Measurements from ENCODE around the gene PLA2G15.

PLA2G15 gene

DNA sequence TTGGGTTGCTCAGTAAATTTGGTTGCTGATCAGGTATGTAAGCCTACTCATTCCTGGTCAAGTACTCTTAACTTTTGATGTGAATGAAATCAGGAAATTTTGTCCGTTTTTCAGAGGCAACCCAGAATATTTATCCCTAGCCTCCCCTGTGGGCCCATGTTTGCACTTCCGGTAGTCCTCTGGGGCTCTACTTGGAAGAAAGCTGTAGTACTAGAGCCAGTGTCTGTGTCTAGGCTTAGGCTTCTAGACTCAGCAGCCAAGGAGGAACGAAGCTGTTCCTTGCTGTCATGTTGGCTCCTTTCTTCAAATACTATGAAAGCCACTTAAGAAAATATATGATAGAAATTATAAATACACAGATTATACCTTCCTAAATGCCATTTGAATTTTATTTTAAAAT lies 30.4 kb upstream of the PLA2G15 start:
- POLR2A ChIA-PET (ENCODE audit: low non-redundant PET) = no interaction called here
- CTCF ChIA-PET = no interaction called here
- H3K27ac ChIP-seq = no peak overlapping the region
- no peak for DNase-seq (ENCODE audit: low spot score)
- TF ChIP-seq, protein P1, sequence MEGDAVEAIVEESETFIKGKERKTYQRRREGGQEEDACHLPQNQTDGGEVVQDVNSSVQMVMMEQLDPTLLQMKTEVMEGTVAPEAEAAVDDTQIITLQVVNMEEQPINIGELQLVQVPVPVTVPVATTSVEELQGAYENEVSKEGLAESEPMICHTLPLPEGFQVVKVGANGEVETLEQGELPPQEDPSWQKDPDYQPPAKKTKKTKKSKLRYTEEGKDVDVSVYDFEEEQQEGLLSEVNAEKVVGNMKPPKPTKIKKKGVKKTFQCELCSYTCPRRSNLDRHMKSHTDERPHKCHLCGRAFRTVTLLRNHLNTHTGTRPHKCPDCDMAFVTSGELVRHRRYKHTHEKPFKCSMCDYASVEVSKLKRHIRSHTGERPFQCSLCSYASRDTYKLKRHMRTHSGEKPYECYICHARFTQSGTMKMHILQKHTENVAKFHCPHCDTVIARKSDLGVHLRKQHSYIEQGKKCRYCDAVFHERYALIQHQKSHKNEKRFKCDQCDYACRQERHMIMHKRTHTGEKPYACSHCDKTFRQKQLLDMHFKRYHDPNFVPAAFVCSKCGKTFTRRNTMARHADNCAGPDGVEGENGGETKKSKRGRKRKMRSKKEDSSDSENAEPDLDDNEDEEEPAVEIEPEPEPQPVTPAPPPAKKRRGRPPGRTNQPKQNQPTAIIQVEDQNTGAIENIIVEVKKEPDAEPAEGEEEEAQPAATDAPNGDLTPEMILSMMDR (conservative IDR thresholded peaks at IDR 0.05; ENCODE audit: low read depth) = no peak

DNA sequence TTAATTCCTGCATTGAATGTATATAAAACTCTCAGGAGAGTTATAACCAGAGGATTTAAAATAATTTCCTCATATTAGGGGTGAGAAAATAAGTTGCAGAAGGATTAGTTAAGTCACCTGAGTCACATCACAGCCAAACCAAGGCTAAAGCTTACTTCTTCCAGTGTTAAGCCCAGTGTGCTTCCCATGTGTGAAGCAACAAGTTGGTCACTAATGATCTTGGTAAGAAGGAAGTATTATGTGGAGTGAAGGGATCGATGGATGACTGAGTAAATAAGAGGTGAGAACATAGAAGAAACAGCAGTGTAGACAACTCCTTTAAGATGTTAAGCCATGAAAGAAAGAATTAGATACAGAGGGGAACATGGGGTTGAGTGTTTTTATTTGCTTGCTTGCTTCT lies 29.9 kb upstream of the PLA2G15 start:
- TF ChIP-seq, protein P1 (conservative IDR thresholded peaks at IDR 0.05; ENCODE audit: low read depth) = no peak
- POLR2A ChIA-PET (ENCODE audit: low non-redundant PET) = no interaction called here
- CTCF ChIA-PET = no interaction called here
- no peak overlapping the region for H3K27ac ChIP-seq
- DNase-seq (ENCODE audit: low spot score) = no peak

DNA sequence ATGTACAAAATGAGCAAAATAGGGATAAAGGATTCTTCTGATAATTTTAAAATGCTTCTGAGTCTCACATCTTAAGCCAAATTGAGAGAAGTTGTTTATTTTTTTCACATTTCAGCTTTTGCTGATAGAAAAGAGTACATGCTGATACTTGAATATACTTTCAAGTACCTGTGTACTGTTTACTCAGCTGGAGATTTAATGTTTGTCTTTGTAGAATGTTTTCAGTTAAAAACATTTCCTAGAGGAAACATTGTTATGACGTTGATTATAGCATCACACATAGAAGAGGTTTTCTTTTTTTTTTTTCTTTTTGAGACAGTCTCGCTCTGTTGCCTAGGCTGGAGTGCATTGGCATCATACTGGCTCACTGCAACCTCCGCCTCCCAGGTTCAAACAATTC lies 28.9 kb upstream of the PLA2G15 start:
- ChIA-PET POLR2A (ENCODE audit: low non-redundant PET) (no interaction called here), CTCF (interaction anchor here (0.6 to 1.0 kb wide), 3 partner anchors 120 to 169 kb away, joined by 3 read pairs; no protein-coding TSS in a partner anchor)
- DNase-seq (ENCODE audit: low spot score) = no peak
- TF ChIP-seq, protein P1 (conservative IDR thresholded peaks at IDR 0.05; ENCODE audit: low read depth) = no peak
- H3K27ac ChIP-seq = no peak overlapping the region

DNA sequence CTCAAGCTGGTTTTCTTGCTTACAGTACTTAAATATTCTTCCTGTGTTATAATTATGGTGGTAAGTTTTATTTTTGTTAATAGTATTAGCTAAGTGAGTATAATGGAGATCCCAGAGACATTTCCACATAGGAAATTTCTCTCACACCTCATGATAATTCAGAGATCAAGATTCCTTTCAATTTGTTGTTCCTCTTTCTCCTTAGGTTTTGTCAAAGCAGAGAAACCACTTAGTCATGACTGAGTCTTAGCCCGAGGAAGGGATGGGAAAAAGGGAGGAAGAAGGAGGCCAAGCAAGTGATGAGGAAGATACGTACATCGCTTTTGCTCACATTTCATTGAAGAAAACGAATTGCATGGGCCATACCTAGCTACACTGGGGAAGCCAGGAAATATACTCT lies 27.7 kb upstream of the PLA2G15 start:
- no peak for DNase-seq (ENCODE audit: low spot score)
- TF ChIP-seq, protein P1 (conservative IDR thresholded peaks at IDR 0.05; ENCODE audit: low read depth) = no peak
- POLR2A ChIA-PET (ENCODE audit: low non-redundant PET) = no interaction called here
- CTCF ChIA-PET = no interaction called here
- no peak overlapping the region for H3K27ac ChIP-seq

DNA sequence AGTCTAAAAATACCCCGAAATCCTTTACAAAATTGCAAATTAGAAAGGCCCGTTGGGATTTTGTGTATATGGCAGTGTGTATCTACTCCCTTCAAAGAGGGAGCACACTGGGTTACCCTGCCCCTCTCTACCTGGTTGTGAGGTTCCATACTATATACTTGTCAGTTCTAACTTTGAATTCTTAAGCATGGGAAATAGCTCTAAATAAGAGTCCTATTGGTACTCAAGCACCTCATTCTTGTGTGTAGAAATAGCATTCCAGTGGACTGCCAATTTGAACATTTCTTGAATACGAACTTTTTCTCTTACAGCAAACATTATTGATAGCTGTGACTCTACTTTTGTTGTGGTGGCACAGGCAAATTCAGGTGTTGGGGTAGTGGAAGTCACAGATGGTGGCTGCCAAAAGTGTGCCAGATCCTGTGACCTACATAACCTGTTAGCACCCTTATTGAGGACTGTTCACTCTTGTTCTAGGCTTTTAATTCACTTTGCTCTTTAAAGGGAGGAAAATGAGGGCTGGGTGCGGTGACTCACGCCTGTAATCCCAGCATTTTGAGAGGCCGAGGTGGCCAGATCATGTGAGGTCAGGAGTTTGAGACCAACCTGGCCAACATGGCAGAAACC lies 25.3 kb upstream of the PLA2G15 start:
- H3K27ac ChIP-seq = no peak overlapping the region
- no peak for DNase-seq (ENCODE audit: low spot score)
- ChIA-PET CTCF (interaction anchor here (0.6 to 1.1 kb wide), 2 partner anchors 107 to 148 kb away, joined by 3 to 4 read pairs; no protein-coding TSS in a partner anchor), POLR2A (ENCODE audit: low non-redundant PET) (no interaction called here)
- TF ChIP-seq, protein P1 (conservative IDR thresholded peaks at IDR 0.05; ENCODE audit: low read depth) = no peak

DNA sequence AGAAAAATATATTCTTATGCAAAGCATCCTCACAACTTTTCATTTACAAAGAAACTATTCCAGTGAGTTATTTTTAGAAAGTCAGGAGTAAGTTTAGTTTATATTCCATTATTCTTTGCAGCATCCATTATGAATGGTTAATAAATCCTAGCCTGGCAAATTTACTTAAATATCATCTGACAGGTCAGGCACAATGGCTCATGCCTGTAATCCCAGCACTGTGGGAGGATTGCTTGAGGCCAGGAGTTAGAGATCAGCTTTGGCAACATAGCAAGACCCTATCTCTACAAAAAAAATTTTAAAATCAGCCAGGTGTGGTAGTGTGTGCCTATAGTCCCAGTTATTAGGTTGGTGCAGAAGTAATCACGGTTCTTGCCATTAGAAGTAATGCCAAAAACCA lies 22.1 kb upstream of the PLA2G15 start:
- POLR2A ChIA-PET (ENCODE audit: low non-redundant PET) = no interaction called here
- CTCF ChIA-PET = no interaction called here
- TF ChIP-seq, protein P1 (conservative IDR thresholded peaks at IDR 0.05; ENCODE audit: low read depth) = no peak
- no peak for DNase-seq (ENCODE audit: low spot score)
- no peak overlapping the region for H3K27ac ChIP-seq
